22Rv1 (cell line): Measurements from ENCODE around the gene NCAM2.

Experiments
- ZFX ChIP-seq: fragments of 450-650 bp; IDR thresholded peaks from 2 replicates; pipeline ENCODE4 v1.6.1; 2017; ENCODE audit warnings: antibody characterized with exemption, borderline replicate concordance
- TF ChIP-seq, protein P1 (sequence below): fragments of 450-650 bp; IDR thresholded peaks from 2 replicates; pipeline ENCODE4 v1.5.1; 2017; ENCODE audit warnings: mild to moderate bottlenecking

GRCh38 chr21:21241391-21241790 lies 243.2 kb downstream of the NCAM2 start:
- TF ChIP-seq, protein P1, sequence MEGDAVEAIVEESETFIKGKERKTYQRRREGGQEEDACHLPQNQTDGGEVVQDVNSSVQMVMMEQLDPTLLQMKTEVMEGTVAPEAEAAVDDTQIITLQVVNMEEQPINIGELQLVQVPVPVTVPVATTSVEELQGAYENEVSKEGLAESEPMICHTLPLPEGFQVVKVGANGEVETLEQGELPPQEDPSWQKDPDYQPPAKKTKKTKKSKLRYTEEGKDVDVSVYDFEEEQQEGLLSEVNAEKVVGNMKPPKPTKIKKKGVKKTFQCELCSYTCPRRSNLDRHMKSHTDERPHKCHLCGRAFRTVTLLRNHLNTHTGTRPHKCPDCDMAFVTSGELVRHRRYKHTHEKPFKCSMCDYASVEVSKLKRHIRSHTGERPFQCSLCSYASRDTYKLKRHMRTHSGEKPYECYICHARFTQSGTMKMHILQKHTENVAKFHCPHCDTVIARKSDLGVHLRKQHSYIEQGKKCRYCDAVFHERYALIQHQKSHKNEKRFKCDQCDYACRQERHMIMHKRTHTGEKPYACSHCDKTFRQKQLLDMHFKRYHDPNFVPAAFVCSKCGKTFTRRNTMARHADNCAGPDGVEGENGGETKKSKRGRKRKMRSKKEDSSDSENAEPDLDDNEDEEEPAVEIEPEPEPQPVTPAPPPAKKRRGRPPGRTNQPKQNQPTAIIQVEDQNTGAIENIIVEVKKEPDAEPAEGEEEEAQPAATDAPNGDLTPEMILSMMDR: no peak
- TF ChIP-seq ZFX: no peak
